GM19452 (cell line): ENCODE measurements around the gene CDH4.

Experiments used
- ATAC-seq: cut with Tn5 transposase; IDR thresholded peaks from one replicate; pipeline ENCODE4 v1.9.1; 2021; ENCODE audit not compliant: unreplicated experiment

Gene CDH4

GRCh38 chr20:61571916-61572711 lies 320.1 kb downstream of the CDH4 start:
- no peak for ATAC-seq

- ATAC-seq = no peak
Observed at GRCh38 chr20:61572789-61573188, 320.7 kb downstream of the CDH4 start.

GRCh38 chr20:61573415-61574305 lies 321.6 kb downstream of the CDH4 start:
- no peak for ATAC-seq

GRCh38 chr20:61575151-61575937 lies 323.3 kb downstream of the CDH4 start:
- ATAC-seq = no peak

- ATAC-seq = no peak
Observed at GRCh38 chr20:61576372-61576771, 324.3 kb downstream of the CDH4 start.

GRCh38 chr20:61577065-61577464 lies 325.0 kb downstream of the CDH4 start:
- ATAC-seq = no peak

GRCh38 chr20:61579908-61580307 lies 327.8 kb downstream of the CDH4 start:
- ATAC-seq = no peak

GRCh38 chr20:61580958-61581824 lies 329.1 kb downstream of the CDH4 start:
- ATAC-seq = no peak

- no peak for ATAC-seq
Observed at GRCh38 chr20:61581825-61582188, 329.7 kb downstream of the CDH4 start.

- ATAC-seq = no peak
Observed at GRCh38 chr20:61582196-61582923, 330.3 kb downstream of the CDH4 start.

- ATAC-seq = no peak
Observed at GRCh38 chr20:61583356-61583755, 331.3 kb downstream of the CDH4 start.

GRCh38 chr20:61584851-61585250 lies 332.8 kb downstream of the CDH4 start:
- ATAC-seq = no peak

- no peak for ATAC-seq
Observed at GRCh38 chr20:61585764-61586163, 333.7 kb downstream of the CDH4 start.

GRCh38 chr20:61587036-61587435 lies 335.0 kb downstream of the CDH4 start:
- ATAC-seq = no peak

- ATAC-seq = no peak
Observed at GRCh38 chr20:61587681-61588289, 335.7 kb downstream of the CDH4 start.

GRCh38 chr20:61588411-61589385 lies 336.6 kb downstream of the CDH4 start:
- ATAC-seq = no peak

GRCh38 chr20:61590236-61590635 lies 338.2 kb downstream of the CDH4 start:
- ATAC-seq = no peak

GRCh38 chr20:61593516-61593915 lies 341.5 kb downstream of the CDH4 start:
- ATAC-seq = no peak
